ENCODE results near the gene ASIC2. TPM values are rescaled to one million over a fixed set of nuclear protein-coding genes. Genes with fewer than 3 reads are reported as not detected.

The ASIC2 gene
- polyA plus RNA-seq, 1 experiment = 0.05 TPM

DNA sequence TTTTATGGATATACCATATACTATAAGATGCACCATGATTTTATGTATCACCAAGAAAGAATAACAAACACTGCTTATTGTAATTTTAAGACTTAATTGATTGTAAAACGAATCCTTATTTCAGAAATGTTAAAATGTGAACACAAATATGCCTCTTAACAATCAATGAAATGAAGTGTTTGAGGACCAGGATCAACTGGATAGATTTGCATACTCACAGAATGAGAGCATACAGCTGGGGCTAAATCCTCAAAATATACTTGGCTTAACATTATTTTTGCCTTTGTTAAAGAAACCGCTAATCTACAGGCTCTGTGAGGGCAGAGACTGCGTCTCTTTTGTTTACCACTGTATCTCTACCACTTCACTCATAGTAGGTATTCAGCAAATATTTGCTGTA is 207.8 kb downstream of the ASIC2 start:
- ChIA-PET CTCF (no interaction called here), POLR2A (no interaction called here)
- Histone ChIP-seq H3K36me3 (ENCODE audit: control insufficient read depth, insufficient read depth, low read length) (no peaks in the 10 kb centered on the region), H3K4me3 (ENCODE audit: low read depth, low read length) (no peak overlapping the region), H3K27me3 (ENCODE audit: control insufficient read depth, insufficient read depth, low read length) (no peaks in the 10 kb centered on the region; the same call in 1 of the 2 replicates)
- DNase-seq (ENCODE audit: low read depth) = no peak
- TF ChIP-seq CTCF (IDR thresholded peaks at IDR 0.05; ENCODE audit: insufficient read depth, low read depth, low read length) = no peak

DNA sequence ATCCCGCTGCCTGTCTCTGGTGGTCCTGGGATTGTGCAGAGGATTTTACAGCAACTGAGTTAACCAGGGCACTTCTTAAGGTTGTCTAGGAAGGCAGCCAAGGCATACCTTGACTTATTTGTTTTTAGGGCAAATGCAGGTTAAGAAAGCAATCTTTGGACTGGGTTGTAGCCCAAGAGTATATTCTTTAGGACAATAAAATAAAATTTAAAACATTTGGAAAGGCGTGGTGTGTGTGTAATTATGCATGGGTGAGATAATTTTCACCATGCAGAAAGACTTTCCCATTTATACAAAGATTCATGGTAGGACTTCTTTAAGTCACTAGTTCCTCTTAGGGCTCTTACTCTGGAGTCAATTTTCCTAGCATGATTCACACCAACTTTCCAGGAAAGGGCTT is 208.3 kb downstream of the ASIC2 start:
- ChIA-PET POLR2A (no interaction called here), CTCF (no interaction called here)
- H3K4me3 ChIP-seq (ENCODE audit: low read depth, low read length) = no peak overlapping the region
- no peaks in the 10 kb centered on the region for H3K36me3 ChIP-seq (ENCODE audit: control insufficient read depth, insufficient read depth, low read length)
- no peak for DNase-seq (ENCODE audit: low read depth)
- H3K27me3 ChIP-seq (ENCODE audit: control insufficient read depth, insufficient read depth, low read length) = no peaks in the 10 kb centered on the region; the same call in 1 of the 2 replicates
- no peak for TF ChIP-seq CTCF (IDR thresholded peaks at IDR 0.05; ENCODE audit: insufficient read depth, low read depth, low read length)

- Histone ChIP-seq H3K4me3 (ENCODE audit: low read depth, low read length) (no peak overlapping the region), H3K27me3 (ENCODE audit: control insufficient read depth, insufficient read depth, low read length) (no peaks in the 10 kb centered on the region; the same call in 1 of the 2 replicates), H3K36me3 (ENCODE audit: control insufficient read depth, insufficient read depth, low read length) (no peaks in the 10 kb centered on the region)
- POLR2A ChIA-PET = no interaction called here
- CTCF ChIA-PET = no interaction called here
- DNase-seq (ENCODE audit: low read depth) = no peak
- no peak for TF ChIP-seq CTCF (IDR thresholded peaks at IDR 0.05; ENCODE audit: insufficient read depth, low read depth, low read length)
Observed at GRCh38 chr17:33082529-33083173, 210.4 kb downstream of the ASIC2 start.

DNA sequence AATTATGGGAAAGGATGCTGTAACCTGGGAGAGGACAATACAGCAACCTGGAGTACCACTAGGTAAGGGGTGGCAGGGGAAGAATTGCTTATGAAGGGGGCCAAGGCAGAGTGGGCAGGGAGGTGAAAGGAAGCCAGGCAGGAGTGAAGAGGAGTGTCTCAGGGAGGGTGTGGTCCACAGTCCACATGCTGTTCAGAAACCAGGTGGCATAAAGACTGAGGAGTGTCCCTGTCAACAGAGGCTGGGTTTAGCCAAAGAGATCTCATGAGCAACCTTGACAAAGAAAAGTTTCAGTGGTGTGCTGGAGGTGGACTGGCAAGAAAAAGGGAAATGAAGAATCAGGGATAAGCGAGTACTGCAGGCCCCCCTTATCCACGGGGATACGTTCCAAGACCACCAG is 213.0 kb downstream of the ASIC2 start:
- no peak for DNase-seq (ENCODE audit: low read depth)
- no peak for TF ChIP-seq CTCF (IDR thresholded peaks at IDR 0.05; ENCODE audit: insufficient read depth, low read depth, low read length)

GRCh38 chr17:33079201-33079600 is 213.9 kb downstream of the ASIC2 start:
- POLR2A ChIA-PET = no interaction called here
- Histone ChIP-seq H3K27me3 (ENCODE audit: control insufficient read depth, insufficient read depth, low read length) (no peaks in the 10 kb centered on the region), H3K4me3 (ENCODE audit: low read depth, low read length) (no peak overlapping the region), H3K36me3 (ENCODE audit: control insufficient read depth, insufficient read depth, low read length) (no peaks in the 10 kb centered on the region)
- CTCF ChIA-PET = no interaction called here
- no peak for TF ChIP-seq CTCF (IDR thresholded peaks at IDR 0.05; ENCODE audit: insufficient read depth, low read depth, low read length)
- DNase-seq (ENCODE audit: low read depth) = no peak

More for the DNA sequence above, 213.0 kb downstream of the ASIC2 start:
- ChIA-PET CTCF (no interaction called here), POLR2A (no interaction called here)
- no peaks in the 10 kb centered on the region for H3K36me3 ChIP-seq (ENCODE audit: control insufficient read depth, insufficient read depth, low read length)
- no peak overlapping the region for H3K4me3 ChIP-seq (ENCODE audit: low read depth, low read length)
- no peaks in the 10 kb centered on the region for H3K27me3 ChIP-seq (ENCODE audit: control insufficient read depth, insufficient read depth, low read length)
